GM10248 (cell line): Measurements from ENCODE around the gene TPRA1.

Source experiments
- CTCF ChIA-PET: fragments of 300-600 bp; sonication (Branson Sonifier 250); formaldehyde crosslinking; extraction: SDS; loops from one replicate; lab custom pipeline; 2021; ENCODE audit warnings: antibody characterized with exemption; lab: Yijun Ruan, JAX
- POLR2A ChIA-PET: fragments of 350-650 bp; sonication (Branson Sonifier 250); formaldehyde crosslinking; extraction: SDS; loops from one replicate; lab custom pipeline; 2020; ENCODE audit warnings: antibody characterized with exemption; lab: Yijun Ruan, JAX
- DNase-seq: peaks from one replicate; pipeline ENCODE4 v3.0.0; 2012; ENCODE audit errors: extremely low spot score
- TF ChIP-seq, protein P1 (sequence below): IDR thresholded peaks from 2 replicates; pipeline ENCODE4 v1.5.1; 2012; ENCODE audit warnings: mild to moderate bottlenecking, low read depth; ENCODE audit errors: extremely low read depth, missing control alignments, control extremely low read depth

TPRA1 gene

GRCh38 chr3:127632035-127632820, 41.7 kb upstream of the TPRA1 start:
- CTCF ChIA-PET = interaction anchor here (2.0 to 2.4 kb wide), 4 partner anchors 11 to 57 kb away, joined by 6 to 11 read pairs (median 6); no protein-coding TSS in a partner anchor
- POLR2A ChIA-PET = no interaction called here
- TF ChIP-seq, protein P1, sequence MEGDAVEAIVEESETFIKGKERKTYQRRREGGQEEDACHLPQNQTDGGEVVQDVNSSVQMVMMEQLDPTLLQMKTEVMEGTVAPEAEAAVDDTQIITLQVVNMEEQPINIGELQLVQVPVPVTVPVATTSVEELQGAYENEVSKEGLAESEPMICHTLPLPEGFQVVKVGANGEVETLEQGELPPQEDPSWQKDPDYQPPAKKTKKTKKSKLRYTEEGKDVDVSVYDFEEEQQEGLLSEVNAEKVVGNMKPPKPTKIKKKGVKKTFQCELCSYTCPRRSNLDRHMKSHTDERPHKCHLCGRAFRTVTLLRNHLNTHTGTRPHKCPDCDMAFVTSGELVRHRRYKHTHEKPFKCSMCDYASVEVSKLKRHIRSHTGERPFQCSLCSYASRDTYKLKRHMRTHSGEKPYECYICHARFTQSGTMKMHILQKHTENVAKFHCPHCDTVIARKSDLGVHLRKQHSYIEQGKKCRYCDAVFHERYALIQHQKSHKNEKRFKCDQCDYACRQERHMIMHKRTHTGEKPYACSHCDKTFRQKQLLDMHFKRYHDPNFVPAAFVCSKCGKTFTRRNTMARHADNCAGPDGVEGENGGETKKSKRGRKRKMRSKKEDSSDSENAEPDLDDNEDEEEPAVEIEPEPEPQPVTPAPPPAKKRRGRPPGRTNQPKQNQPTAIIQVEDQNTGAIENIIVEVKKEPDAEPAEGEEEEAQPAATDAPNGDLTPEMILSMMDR = no peak
- no peak for DNase-seq

DNA sequence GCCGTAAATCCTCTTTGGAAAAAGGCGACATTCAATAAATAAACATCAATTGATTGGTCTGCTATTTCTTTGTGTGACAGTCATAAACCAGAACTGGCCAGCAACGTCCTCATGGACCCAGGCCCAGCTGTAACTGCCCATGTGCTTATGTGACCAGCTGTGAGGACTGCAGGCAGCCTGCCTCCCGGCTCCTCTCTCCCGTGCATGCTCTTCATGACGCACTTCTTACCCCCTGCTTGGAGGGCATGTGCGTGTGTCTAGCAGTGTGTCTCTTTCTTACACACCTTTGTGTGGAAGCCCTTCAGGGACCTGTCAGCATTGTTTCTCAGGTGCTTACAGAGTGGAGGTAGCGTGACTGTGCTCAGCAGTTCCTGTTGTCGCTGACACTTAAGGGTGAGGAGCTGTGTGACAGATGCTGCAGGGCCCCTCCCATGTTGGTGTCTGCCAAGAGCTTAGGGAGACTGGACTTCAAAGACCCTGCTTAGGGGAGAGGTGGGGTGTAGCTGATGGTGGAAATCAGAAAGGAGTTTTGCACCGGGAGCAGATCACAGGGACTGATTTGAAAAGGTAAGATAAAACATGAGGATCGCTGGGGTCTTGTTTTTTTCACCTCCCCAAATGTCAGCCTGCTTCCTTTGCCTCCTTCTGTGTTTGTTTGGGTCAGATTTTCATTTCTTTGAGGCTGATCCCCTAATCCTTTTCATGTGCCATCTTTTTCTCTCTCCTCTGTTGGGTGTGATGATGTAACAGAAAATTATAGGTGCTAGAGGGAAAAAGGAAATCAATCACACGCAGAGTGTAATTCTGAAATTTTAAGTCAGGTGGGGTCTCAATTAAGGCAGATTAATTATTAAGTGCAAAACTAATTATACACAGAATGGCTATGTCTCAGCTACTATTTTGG, 40.5 kb upstream of the TPRA1 start:
- TF ChIP-seq, protein P1 = no peak
- ChIA-PET POLR2A (no interaction called here), CTCF (interaction anchor here (0.8 to 3.0 kb wide), 3 partner anchors 9 to 21 kb away, joined by 3 to 10 read pairs (median 7); no protein-coding TSS in a partner anchor)
- DNase-seq = no peak

GRCh38 chr3:127629467-127630403, 39.2 kb upstream of the TPRA1 start:
- CTCF ChIA-PET = interaction anchor here (1.2 to 3.0 kb wide), 2 partner anchors 23 to 55 kb away, joined by 4 to 10 read pairs; no protein-coding TSS in a partner anchor

DNA sequence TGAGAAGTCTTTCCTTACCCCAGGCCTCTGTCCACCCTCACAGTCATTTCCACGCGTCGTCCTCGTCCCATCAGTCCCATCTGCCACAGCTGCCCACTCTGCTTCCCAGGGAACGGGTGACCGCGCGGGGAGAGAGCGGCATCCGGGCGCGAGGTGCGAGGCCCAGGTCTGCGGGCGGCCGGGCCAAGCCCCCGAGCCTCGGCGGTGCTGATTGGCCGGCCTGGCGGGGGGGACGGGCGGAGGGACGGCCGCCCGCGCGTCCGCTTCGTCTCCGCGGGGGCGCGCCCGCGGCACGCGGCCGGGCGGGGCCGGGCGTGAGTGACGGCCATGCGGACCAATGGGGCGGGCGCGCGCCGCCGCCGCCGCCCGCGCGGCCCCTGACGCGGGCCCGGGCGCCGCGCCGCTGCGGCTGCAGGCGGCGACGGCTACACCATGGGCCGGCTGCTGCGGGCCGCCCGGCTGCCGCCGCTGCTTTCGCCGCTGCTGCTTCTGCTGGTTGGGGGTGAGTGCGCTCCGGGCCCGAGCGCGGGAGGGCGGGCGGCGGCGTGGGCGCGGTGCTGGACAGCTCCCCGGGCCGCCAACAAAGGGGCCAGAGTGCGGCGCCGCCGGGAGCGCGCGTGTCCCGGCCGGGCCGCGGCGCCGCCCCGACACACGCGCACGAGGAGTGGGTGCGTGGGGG, 38.4 kb upstream of the TPRA1 start, which contains the start of gene PODXL2:
TSS of gene PODXL2 (plus strand) at position 398 of the 679 bp plus-strand sequence. CDS start at position 433, 35 bp downstream.
- CTCF ChIA-PET = interaction anchor here (1.2 to 3.0 kb wide), 2 partner anchors 24 to 54 kb away, joined by 4 to 10 read pairs; no protein-coding TSS in a partner anchor
- TF ChIP-seq, protein P1 = no peak
- peak; percentile 79 for DNase-seq
- POLR2A ChIA-PET = no interaction called here

More at GRCh38 chr3:127629467-127630403, 39.2 kb upstream of the TPRA1 start:
- DNase-seq = no peak
- TF ChIP-seq, protein P1 = no peak
- POLR2A ChIA-PET = no interaction called here

DNA sequence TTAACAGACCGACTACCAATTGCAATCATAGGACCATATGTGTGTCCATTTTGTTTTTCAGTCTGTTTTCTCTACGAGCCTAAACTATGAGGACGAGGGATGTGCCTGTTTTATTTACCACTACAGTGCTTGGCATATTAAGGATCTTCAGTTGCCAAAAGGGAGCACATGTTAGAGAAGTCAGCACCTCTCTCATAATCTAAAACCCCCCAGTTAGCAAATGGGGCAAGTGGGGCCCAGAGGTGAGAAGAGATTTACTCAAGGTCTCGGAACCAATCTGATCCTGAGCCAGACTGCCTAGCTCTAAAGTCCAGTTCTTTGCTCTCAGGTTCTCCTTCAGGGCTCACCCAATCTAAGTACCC, 37.9 kb upstream of the TPRA1 start:
- POLR2A ChIA-PET = no interaction called here
- CTCF ChIA-PET = interaction anchor here (0.6 kb wide), 1 partner anchor 18 kb away, joined by 3 read pairs; no protein-coding TSS in a partner anchor
- TF ChIP-seq, protein P1 = no peak
- DNase-seq = no peak
